ENCODE results near the gene PODXL. TPM values are rescaled to one million over a fixed set of nuclear protein-coding genes. Genes with fewer than 3 reads are reported as not detected.

Gene PODXL
- total RNA-seq, 1 donor from 2014 or later = 141 TPM

DNA sequence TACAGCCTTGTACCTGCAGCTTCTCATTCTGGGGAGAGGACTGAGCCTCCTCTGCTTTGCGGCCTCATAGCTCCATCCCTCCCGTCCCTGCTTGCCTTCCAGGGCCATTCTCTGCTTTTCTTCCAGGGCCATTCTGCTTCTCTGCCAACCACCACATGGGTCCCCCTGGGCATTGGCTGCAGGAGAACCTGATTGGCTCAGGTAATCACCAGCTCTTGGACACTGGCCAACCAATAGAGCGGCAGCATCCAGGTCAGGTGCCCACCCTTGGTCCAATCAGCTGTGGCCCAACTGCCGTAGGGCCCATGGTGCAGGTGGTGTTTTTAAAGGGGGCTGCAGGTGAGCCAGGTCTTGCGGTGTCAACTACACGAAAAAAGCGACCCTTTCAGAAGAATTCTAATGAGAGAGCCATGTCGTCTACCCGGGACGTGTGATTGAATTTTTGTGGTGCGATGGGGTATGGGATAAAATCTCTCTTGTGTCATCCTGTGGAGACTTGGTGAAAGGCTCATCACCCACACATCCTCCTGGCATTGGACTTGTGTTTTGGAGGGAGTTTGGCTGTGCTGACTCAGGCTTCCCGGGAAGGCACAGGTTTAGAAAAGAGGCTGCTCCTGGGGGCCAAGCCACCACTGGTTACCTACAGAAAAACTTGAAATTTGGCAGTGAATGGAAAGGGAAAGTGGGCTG, 46.0 kb upstream of the PODXL start:
- no peaks in the 10 kb centered on the region for H3K27me3 ChIP-seq
- TF ChIP-seq, protein P1, sequence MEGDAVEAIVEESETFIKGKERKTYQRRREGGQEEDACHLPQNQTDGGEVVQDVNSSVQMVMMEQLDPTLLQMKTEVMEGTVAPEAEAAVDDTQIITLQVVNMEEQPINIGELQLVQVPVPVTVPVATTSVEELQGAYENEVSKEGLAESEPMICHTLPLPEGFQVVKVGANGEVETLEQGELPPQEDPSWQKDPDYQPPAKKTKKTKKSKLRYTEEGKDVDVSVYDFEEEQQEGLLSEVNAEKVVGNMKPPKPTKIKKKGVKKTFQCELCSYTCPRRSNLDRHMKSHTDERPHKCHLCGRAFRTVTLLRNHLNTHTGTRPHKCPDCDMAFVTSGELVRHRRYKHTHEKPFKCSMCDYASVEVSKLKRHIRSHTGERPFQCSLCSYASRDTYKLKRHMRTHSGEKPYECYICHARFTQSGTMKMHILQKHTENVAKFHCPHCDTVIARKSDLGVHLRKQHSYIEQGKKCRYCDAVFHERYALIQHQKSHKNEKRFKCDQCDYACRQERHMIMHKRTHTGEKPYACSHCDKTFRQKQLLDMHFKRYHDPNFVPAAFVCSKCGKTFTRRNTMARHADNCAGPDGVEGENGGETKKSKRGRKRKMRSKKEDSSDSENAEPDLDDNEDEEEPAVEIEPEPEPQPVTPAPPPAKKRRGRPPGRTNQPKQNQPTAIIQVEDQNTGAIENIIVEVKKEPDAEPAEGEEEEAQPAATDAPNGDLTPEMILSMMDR (IDR thresholded peaks at IDR 0.05) = no peak
- intact Hi-C loops (cut with DNase I) = no loop called here

DNA sequence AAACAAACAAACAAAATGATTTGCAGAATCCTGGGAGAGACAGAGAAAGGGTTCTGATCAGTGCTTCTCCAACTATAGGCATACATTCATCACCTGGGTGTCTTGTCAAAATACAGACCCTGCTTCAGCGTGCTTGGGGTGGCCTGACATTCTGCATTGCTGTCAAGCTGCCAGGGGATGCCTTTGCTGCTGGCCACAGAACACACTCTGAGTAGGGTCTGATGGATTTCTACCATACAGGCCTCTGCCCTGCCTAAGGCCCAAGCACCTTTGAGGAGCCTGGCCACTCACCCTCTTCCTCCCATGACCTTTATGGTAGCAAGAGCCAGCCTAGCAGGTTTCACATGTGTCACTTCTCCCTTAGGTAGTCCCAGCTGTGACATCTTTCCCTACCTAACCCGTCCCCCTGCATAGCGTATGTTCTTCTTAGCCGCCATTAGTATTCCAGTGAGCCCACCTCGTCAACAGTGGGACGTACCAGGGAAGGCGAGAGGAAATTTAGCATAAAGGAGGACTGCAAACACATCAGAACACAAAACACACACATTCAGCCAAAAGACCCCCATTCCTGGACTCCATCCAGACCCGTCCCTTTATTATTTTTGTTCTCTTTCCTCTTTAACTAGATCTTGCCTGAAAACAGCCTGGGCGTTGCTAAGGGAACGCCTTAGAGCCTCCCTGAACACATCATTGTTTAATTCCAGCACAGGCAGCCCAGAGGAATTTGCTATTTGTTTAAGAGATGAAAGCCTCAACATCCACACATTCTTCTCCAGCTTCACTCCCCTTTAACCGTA, 43.9 kb upstream of the PODXL start:
- no peak for DNase-seq (ENCODE audit: low spot score in 2 of 2)
- TF ChIP-seq, protein P1 (IDR thresholded peaks at IDR 0.05) = no peak
- no peak overlapping the region for H3K27ac ChIP-seq
- no peaks in the 10 kb centered on the region for H3K27me3 ChIP-seq
- no peaks in the 10 kb centered on the region for H3K9me3 ChIP-seq
- no peaks in the 10 kb centered on the region for H3K36me3 ChIP-seq
- intact Hi-C loops (cut with DNase I) = no loop called here
- no peaks in the 10 kb centered on the region for H3K4me1 ChIP-seq
- no peak overlapping the region for H3K4me3 ChIP-seq

More for the DNA sequence above, 46.0 kb upstream of the PODXL start:
- Histone ChIP-seq H3K4me1 (no peaks in the 10 kb centered on the region), H3K9me3 (no peaks in the 10 kb centered on the region), H3K36me3 (no peaks in the 10 kb centered on the region), H3K4me3 (no peak overlapping the region), H3K27ac (no peak overlapping the region)
- DNase-seq (ENCODE audit: low spot score in 2 of 2) = no peak

DNA sequence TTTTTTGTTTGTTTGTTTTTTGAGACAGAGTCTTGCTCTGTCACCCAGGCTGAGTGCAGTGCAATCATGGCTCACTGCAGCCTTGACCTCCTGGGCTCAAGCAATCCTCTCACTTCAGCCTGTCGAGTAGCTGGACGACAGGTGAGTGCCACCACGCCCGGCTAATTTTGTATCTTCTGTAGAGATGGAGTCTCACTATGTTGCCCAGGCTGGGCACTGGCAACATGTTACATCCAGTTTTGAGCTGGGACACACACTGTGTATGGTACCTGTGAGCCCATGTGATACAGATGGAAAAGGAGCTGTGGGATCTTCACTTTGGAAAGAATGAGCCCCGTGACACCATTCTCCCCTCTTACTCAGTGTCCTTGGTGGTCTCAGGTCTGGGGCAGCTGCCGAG, 40.4 kb upstream of the PODXL start:
- Histone ChIP-seq H3K4me3 (no peak overlapping the region), H3K36me3 (no peaks in the 10 kb centered on the region), H3K9me3 (no peaks in the 10 kb centered on the region), H3K4me1 (no peaks in the 10 kb centered on the region), H3K27ac (no peak overlapping the region), H3K27me3 (no peaks in the 10 kb centered on the region)
- TF ChIP-seq, protein P1 (IDR thresholded peaks at IDR 0.05) = no peak
- intact Hi-C loops (cut with DNase I) = no loop called here
- no peak for DNase-seq (ENCODE audit: low spot score in 2 of 2)

DNA sequence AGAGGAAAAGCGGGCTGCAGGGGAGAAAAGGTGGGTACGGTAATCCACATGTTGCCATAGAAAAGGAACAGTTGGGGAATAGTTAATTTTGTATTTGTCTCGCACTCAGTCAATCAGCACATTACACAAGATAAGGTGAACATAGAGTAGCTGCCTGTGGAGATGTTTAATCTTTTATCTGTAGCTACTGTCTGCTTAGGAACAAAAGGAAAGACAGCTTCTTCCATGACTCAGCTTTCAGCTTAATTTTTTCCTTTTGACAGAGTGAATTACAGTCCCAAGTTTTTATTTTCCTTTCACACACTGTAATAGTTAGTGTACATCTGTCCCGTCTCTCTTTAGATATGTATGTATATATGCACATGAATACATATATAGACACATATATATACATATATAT, 39.3 kb upstream of the PODXL start:
- TF ChIP-seq, protein P1 (IDR thresholded peaks at IDR 0.05) = no peak
- intact Hi-C loops (cut with DNase I) = no loop called here
- H3K27me3 ChIP-seq = no peaks in the 10 kb centered on the region
- no peaks in the 10 kb centered on the region for H3K9me3 ChIP-seq
- no peak for DNase-seq (ENCODE audit: low spot score in 2 of 2)
- no peak overlapping the region for H3K27ac ChIP-seq
- no peaks in the 10 kb centered on the region for H3K4me1 ChIP-seq
- H3K36me3 ChIP-seq = no peaks in the 10 kb centered on the region
- no peak overlapping the region for H3K4me3 ChIP-seq

DNA sequence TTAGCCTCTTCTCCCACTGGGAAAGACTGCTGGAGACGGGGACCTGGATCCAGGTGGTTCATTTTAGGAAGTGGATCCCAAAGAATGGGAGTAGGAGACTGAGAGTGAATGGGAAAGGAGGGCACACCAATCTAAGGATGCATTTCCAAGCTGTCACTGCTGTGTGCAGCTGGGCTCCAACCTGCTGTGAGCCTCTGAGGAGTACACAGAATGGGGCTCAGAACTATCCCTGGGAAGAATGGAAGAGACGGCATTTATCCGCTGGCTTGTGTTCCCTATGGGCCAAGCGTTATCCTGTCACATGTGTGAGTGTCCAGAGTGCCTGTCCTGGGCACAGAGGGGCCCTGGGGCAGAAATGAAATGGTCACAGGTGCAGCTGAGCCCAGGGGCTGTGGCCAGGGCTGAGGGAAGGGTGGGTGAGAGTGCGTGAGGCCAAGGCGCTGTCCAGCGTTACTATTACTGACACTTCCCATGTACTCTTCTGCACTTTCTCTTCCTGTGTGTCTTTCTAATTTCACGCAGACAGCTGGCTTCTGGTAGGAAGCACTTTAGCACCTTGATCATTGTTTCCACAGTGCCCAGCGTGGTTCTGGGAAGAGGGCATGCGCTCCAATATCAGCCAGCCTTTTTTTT, 35.4 kb upstream of the PODXL start:
- H3K36me3 ChIP-seq = no peaks in the 10 kb centered on the region
- DNase-seq (ENCODE audit: low spot score in 2 of 2) = no peak
- intact Hi-C loops (cut with DNase I) = no loop called here
- no peaks in the 10 kb centered on the region for H3K27me3 ChIP-seq
- TF ChIP-seq, protein P1 (IDR thresholded peaks at IDR 0.05) = no peak
- no peak overlapping the region for H3K4me3 ChIP-seq
- no peak overlapping the region for H3K27ac ChIP-seq
- H3K9me3 ChIP-seq = no peaks in the 10 kb centered on the region
- H3K4me1 ChIP-seq = no peaks in the 10 kb centered on the region
